HG03469 (cell line): ENCODE results near the gene ZCCHC14.
"Not testable (repeated sequence)": the region's sequence is repeated elsewhere in the genome, so short reads cannot be mapped to it uniquely, and the experiment has no call there.

Experiments used
- ATAC-seq: cut with Tn5 transposase; IDR thresholded peaks from one replicate; pipeline ENCODE4 v1.9.1; 2021; ENCODE audit warnings: mild to moderate bottlenecking, moderate library complexity, moderate number of reproducible peaks; ENCODE audit not compliant: unreplicated experiment

ZCCHC14 gene

GRCh38 chr16:87366930-87367329, 125.9 kb downstream of the ZCCHC14 start:
- ATAC-seq, result no peak

GRCh38 chr16:87366288-87366687, 126.5 kb downstream of the ZCCHC14 start:
- ATAC-seq, result no peak

DNA sequence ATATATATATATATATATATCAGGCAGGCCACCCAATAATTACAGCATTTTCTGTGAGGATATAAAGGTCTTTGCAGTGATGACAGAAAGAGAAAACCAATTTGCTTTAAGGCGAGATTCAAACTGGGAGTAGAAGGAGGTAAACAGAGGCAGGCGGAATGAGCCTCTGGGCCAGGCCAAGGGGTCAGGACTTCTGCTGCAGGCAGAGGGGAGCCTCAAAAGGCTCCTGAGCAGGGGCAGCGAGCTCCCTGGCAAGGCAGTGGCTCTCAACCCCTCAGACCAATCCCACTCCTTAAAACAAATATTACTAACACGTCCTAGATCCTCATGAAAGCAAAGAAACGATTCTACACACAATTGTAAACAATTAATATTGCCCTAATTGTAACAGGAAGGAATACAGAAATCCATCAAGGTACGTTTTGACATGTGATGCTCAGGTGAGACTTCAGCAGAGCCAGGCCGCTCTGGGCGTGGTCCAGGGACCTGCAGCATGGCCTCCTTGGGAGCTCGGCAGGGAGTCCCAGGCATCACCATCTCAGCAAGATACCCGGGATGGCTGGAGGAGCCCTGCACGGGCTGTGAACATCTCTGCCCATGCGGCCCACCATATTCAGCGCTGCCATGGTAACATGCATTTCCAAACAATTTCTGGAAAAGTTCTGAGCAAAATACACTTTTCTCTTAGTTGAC, 127.7 kb downstream of the ZCCHC14 start:
- ATAC-seq, result no peak

DNA sequence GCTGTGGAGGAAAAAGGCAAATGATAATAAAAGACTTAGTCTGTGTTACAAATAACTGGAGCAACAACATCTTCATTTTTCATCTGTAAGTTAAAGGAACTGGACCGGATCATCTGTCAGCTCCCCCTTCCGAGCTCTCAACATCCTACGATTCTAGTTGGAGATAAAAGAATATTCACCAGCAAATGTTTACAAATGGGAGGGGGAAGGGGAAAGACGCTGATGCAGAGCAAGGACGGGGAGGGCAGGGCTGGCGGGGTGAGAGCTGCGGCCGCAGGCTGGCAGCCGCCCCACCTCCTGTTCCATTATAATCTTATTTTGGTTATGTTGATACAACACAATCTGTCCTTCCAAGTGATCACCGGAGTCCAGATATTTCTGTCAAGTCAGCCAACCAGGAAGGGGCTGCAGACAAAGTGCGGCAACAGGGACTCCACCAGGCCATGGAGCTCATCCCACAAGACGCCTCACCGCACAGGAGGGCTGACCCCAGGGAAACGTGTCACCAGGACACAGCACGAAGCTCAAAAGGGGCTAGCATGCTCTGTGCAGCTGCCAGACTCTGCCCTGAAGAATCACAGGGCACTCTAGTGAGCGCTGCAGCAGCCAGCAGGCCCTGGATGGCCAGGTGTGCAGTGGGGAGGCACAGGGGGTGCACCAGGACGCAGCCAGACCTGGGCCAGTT, 128.9 kb downstream of the ZCCHC14 start:
- no peak for ATAC-seq

DNA sequence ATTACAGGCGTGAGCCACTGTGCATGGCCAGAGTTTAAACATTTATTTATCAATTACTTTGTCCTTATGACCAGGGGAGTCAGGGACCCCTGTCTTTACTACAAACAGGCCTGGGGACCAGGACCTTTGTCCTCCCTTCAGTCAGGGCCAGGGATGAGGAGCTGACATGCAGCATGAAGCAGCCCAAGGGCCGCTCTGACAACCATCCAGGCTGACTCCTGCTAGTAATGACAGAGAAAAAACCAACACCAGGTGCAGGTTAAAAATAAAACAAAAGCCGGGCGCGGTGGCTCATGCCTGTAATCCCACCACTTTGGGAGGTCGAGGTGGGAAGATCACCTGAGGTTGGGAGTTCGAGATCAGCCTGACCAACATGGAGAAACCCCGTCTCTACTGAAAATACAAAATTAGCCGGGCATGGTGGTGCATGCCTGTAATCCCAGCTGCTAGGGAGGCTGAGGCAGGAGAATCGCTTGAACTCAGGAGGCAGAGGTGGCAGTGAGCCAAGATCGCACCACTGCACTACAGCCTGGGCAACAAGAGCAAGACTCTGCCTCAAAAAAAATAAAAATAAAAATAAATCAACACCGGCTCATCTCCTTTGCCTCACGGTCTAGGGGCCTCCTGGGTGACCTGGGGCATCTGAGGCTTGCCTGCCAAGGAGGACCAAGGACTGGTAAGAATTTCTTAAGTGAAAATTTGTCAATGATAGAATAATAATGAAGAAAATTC, 129.8 kb downstream of the ZCCHC14 start:
- ATAC-seq, result not testable (repeated sequence)

DNA sequence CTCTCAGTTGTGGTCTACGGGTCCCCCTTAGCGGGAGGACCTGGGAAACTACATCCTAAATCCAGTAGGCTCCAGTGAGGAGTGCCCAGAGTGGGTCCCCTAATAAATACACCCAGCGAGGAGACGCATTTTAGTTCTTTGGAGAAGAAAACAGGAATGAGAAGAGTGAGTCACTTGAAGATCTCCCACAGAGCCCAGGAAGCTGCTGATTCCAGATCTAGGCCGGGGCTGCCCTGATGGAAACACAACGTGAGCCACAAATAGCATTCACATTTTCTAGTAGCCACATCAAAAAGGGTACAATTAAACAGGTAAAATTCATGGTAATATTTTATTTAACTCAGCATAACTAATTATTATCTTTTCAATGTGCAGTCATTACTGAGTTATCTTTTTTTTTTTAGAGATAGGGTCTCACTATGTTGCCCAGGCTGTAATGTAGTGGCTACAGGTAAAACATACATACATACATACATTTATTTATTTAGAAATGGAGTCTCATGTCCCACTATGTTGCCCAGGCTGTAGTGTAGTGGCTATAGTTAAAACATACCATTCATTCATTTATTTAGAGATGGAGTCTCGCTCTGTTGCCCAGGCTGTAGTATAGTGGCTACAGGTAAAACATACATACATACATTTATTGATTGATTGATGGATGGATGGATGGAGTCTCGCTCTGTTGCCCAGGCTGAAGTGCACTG, 130.8 kb downstream of the ZCCHC14 start:
- no peak for ATAC-seq

- no peak for ATAC-seq
Observed at GRCh38 chr16:87360862-87361610, 131.8 kb downstream of the ZCCHC14 start.

- ATAC-seq, result no peak
Observed at GRCh38 chr16:87359121-87359520, 133.7 kb downstream of the ZCCHC14 start.

DNA sequence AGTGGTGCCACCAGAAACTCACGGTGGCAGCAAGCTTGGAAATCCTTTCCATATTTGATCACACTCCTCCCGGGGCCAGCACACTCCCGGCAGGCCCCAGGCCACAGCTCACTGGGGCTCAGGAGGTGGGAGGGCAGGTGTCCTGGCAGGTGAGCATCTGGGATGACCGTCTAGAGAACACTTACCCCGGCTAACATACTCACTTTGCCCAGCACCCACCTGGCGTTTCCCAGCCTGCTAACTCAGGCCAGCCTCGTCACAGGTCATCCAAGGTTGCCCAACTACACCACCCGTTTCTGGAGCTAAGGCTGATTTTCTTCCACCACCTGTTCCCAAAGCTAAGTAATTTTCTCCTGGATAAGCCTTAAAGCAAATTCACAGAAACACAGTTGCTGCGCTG, 134.1 kb downstream of the ZCCHC14 start:
- ATAC-seq, result no peak

DNA sequence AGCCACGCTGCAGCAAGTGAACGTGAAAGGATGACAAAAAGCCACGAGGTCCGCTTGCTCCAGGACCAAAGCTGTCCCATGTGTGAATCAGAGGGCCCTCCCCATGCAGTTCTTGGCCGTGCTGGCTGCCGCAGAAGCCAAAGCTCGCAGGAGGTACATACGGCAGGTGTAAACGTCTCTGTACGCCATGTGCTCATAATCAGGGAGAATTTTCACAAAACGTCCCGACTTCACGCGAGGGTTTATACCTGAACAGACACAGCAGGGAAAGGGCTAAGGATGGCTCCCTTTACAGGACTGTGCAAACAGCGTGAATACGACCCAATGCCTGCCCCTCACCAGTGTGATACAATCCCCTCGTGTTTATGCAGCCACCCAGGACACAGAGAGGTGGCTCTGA, 134.6 kb downstream of the ZCCHC14 start:
- ATAC-seq, result no peak

DNA sequence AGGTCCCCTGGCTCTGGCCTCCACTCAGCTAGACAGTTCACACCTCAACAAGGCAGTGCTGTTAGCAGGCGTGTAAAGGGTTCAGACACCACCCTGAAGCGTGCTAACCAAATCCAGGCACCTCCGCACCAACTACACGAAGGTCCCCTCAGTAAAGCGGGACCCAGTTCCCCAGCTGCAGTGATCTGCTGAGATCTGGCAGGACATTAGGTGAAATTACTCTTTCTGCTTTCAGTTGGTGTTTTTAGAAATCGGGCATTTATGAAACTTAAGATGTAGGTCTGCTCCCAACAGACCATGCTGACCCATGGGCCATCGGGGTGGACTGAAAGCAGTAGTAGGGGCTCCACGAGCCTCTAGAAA, 136.4 kb downstream of the ZCCHC14 start:
- no peak for ATAC-seq
